ENCODE measurements around the gene TBL1XR1.

- TF ChIP-seq RCOR1 (IDR thresholded peaks at IDR 0.05; ENCODE audit: insufficient replicate concordance, low read length) = no peak
- no peak for TF ChIP-seq CTCF (conservative IDR thresholded peaks at IDR 0.05; ENCODE audit: low read depth, low read length)
- TF ChIP-seq POLR2A (IDR thresholded peaks at IDR 0.05; ENCODE audit: low read depth, low read length) = no peak
- no peak for TF ChIP-seq BHLHE40 (IDR thresholded peaks at IDR 0.05; ENCODE audit: low read depth, low read length)
- no peak for TF ChIP-seq FOS (IDR thresholded peaks at IDR 0.05; ENCODE audit: low read depth, low read length)
- TF ChIP-seq CEBPB (IDR thresholded peaks at IDR 0.05; ENCODE audit: low read depth, low read length) = no peak
- no peak for TF ChIP-seq MAFK (IDR thresholded peaks at IDR 0.05; ENCODE audit: low read depth, low read length)
- no peak for TF ChIP-seq USF2 (IDR thresholded peaks at IDR 0.05; ENCODE audit: low read depth, low read length)
- TF ChIP-seq RAD21 (IDR thresholded peaks at IDR 0.05; ENCODE audit: low read length) = no peak
Observed at GRCh38 chr3:177133860-177134815, 63.1 kb downstream of the TBL1XR1 start.

All from IMR-90 (cell line).